HG03469 (cell line): ENCODE measurements around the gene ZMYND8.

ENCODE experiments used
- ATAC-seq: cut with Tn5 transposase; IDR thresholded peaks from one replicate; pipeline ENCODE4 v1.9.1; 2021; ENCODE audit warnings: mild to moderate bottlenecking, moderate library complexity, moderate number of reproducible peaks; ENCODE audit not compliant: unreplicated experiment

ZMYND8 gene

GRCh38 chr20:47354714-47355488, 1.6 kb downstream of the ZMYND8 start:
- no peak for ATAC-seq

GRCh38 chr20:47354464-47354713, 2.1 kb downstream of the ZMYND8 start:
- no peak for ATAC-seq

DNA sequence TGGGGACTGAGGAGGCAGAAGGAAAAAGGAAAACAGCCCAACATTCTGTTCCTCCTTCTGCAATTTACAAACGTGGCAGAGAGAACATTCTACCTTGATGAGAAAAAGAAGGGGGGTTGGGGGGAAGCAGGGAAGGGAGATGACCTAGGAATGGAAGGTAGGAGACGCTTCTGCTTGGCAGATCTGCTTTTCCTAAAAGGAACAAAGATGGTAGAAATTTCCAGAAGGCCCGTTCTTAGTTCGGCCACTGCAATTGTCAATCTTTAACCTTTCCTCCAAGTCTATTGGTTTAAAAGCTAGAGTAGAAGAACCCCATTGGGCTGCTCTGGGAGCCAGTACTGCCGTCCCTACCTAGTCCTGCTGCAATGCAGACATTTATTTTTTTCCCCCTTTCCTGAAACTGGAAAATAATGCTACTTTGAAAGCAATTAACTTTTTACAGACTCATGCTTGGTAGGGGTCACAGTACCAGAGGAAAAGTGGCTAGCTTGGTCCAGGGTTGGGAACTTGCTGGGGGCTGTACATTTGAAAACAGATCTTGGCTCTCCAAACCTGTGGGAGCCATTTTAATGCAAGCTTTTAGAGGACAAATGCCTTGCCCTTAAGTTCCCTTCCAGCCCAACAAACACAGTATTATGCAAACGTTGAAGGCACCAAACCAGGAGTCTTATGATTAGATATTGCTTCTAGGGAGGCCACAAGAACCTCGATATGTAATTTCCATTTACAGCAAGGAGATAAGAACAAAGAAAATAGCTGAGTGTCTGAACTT, 2.6 kb downstream of the ZMYND8 start:
- no peak for ATAC-seq

GRCh38 chr20:47353239-47353691, 3.2 kb downstream of the ZMYND8 start:
- no peak for ATAC-seq

DNA sequence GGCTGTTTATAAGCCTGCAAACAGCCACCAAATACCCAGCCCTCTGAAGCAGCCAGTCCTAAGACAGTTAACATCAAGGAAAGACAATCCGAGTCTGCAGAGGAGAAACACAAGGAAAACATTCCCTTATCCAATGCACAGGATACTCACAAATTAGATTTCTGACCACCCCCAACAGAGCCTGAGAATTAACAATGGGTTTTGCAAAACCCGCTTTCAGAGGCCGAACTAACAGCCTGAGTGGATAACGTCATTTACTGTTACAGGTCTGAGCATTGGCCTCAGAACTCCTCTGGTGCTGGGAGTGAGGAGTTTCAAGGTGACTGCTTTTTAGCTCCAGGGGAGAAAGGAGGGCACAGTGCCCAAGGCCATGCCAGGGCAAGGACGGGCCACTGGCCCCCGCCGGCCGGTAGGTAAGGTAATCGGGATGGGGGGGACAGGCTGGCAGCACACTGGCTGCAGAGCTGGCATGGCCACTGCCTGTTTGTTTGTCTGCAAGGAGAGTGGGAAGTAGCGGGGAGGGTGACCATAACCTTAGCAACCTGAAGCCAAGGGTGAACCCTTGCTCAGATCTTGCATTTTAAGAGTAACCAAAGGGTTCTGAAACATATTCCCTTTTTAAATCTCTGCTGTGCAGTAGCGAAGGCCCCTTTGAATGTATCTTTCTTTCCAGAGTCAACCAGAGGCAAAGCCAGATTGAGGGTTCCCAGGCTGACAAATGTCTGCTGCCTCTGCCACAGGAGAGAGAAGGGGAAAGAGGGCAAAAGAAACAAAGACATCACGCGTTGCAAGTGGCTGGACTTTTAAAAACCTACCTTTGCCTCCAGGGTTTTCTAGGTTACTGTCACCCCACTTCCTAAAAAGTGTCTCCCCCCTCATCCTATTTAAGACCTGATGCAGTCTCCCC, 3.9 kb downstream of the ZMYND8 start:
- no peak for ATAC-seq

- ATAC-seq, result no peak
Measured at GRCh38 chr20:47351643-47352331, 4.7 kb downstream of the ZMYND8 start.

DNA sequence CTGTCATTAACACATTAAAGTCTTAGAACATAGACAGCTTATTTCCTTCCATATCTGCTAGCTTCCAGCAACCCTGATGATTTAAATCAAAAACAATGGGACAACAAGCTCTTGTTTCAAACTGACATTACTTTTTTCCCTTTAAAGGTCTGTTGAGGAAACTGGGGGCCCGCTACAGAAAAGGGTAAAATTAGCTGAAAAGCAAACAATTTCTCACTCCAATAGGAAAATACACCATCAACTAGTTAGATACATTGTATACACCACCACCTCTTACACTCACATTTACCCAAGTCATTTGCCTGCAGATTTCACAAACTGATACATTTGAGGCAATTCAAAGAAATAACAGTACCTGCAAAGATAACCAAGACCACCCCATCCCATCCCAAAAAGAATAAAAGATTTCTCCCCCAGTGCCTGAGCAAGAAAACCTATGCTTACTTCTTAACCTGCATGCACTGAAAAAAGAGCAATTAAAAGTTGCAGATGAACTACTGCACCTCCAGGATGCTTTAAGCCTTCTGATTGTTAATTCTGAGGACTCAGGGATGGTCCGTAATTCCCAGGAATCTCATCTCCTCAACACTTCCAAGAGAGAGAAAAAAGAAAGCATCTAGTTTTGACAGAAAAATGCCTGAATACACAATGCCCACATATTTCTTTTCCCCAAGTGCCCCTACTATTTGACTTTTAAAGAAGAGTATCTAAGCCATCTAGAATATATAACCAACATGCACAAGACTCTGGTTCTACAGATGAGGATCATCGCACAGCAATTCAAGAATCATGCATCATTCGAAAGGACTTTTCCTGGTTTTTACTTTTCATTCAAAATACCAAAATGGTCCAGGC, 5.6 kb downstream of the ZMYND8 start:
- ATAC-seq, result no peak

DNA sequence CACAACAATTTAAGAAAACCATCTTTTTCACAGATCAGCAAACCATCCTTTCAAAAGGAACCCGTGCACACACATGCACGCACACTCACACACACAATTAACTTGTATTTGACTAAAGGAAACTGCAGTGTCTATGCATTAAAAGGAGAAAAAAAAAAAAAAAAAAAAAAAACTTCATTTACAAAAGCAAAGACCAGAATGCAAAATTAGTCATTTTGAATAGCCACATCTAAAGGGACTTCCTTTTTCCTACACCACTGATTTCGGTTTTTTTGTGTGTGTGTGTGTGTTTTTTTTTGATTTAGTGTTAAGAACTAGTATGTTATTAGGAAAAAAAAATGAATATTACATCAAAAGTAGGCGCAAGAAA, 6.3 kb downstream of the ZMYND8 start:
- no peak for ATAC-seq

DNA sequence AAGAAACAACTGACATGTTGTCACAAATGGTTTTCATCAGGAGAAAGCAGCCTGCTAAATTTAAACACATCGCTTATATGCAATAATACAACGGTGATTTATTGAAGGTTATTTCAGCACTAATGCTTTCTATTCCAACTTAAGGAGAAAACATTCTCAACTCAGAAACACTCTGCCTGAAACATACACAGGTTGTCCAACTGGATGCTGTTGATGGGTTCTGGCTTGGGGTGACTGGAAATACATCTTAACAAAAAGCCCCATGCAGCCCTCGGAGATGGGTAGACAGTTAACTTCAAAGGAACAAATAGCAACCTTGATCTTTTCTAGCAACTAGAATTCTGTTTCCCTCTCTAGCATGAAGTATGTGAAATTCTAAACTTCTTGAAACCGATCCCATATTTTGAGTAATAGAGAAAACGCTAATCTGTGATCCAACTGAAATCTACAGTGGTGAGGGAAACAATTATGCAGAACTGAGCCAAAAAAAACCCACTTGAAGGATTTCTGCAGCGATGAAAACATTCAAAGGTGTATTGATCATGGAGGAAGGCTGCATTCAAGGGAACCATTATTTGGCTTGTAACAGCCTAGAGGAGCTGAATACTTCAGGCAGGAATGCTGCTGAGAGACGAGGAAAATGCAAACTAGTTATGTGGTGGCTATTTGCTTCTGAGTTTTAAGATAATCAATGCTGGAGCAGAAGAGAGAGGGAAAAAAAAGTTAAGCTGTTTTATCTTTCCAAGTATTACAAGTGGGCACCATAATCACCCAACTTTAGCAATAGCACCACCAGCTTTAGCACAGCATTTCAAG, 6.9 kb downstream of the ZMYND8 start:
- ATAC-seq, result no peak

DNA sequence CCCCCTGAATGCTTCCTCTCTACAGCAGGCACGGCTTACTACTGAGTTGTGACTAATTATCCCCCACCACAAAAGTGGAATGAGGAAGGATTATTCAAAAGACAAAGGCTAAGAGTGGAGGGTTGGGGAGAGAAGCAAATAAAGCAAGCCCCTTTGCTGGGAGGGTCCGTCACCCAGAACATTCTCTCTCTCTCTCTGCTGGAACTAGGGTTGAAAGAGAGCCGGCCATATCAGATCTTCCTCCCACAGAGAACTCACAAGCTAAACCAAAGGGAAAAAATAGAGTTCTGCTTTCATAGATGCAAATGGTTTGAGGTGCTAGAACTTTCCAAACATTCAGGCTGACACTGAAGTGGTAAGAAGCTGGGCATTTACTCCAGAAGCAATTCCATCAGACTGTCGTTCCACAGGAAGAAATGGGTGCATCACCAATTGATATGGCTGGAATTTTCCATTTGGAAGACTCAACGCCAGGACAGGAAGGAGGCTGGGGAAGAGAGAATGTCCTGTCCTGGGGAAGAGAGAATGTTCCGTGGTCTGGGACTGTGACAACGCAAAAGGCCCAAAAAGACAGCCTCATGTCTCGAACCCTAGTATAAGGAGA, 7.9 kb downstream of the ZMYND8 start:
- ATAC-seq, result no peak

- no peak for ATAC-seq
Measured at GRCh38 chr20:47347661-47348435, 8.7 kb downstream of the ZMYND8 start.

- no peak for ATAC-seq
Measured at GRCh38 chr20:47346172-47346571, 10.3 kb downstream of the ZMYND8 start.

DNA sequence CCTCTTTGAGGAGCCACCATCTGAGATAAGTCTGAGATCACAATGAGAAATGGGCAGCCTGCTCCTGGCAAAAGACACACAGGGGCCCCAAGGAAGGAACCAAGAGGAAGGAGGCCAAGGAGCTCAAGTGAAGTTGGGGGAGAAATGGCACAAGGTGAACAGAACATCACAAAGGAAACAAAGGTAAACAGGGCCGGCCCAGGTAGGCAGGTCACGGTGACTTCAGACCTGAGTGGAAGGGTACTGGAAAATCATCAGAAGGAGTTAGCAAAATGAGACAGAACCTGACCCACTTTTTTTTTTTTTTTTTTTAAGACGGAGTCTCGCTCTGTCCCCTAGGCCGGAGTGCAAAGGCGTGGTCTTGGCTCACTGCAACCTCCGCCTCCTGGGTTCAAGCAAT, 11.3 kb downstream of the ZMYND8 start:
- no peak for ATAC-seq

- no peak for ATAC-seq
Measured at GRCh38 chr20:47343007-47343472, 13.5 kb downstream of the ZMYND8 start.

DNA sequence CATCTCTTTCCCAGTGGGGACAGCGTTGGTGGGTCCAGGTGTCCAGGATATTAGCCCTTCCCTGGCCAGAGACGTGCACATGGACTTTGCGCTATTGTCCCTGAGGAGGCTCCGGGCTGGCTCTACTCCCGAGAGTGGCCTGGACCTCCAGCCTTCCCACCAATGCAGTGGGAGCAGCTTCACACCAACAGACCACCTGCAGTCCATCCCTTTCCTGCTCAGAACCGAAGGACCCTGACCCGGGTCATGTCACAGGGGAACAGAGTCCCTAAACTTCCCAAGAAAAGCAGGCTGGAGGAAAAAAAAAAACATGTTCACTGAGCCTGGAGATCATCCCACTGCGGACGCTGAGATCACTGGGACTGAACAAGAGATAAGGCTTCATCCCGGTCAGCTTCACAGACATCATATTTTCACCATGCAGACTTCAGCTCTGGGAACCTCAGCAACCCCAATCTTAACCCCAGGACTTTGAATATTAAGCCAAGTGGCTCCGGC, 18.3 kb downstream of the ZMYND8 start:
- ATAC-seq, result no peak

DNA sequence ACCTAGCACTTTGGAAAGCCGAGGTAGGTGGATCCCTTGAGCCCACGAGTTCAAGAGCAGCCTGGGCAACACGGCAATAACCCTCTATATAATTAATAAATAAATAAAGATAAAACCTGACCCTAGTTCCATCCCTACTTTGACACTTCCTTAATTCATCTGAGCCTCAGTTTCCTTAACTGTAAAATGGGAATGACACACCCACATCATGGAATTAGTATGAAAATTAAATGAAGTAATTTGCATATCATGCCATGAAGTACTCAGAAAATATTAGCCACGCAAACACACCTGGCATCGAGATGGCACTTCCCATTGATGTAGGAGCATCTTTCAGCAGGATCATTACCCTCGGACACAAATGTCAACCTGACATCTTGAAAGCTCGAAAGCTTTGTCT, 19.1 kb downstream of the ZMYND8 start:
- ATAC-seq, result no peak

DNA sequence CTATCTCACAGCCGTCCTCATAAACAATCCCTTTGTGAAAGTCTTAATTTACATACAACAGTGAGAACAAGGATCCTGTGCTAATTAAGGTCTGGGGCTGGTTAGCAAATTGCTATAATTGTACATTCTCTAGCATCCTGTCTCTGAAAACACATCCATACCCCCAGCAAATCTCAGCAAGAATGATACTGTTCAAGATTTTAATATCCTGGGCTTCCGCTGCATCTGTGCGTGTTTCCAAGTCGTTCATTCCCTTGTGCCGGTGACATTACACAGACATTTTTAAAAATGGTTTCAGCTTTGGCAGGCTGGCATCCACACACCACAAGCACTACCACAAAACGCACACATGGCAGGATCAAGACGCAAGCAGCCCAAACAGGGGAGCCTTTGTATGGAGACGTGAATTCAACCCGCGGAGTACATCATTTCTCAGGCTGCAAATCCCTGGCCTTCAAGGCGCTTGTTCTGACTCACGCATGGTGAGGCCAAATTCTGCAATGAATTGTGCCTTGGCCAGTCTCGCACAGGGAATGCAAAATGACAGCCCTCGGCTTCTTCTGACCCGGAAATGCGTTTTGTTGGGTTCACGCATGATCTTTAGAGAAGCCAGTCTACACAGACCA, 20.3 kb downstream of the ZMYND8 start:
- no peak for ATAC-seq
